HepG2 (cell line): ENCODE results near the gene TEX22. TPM values are rescaled to one million over a fixed set of nuclear protein-coding genes. Genes with fewer than 3 reads are reported as not detected.

Experiments used
- CBX1 ChIP-seq: IDR thresholded peaks from one replicate; pipeline ENCODE4 v1.6.1; 2016; ENCODE audit warnings: antibody characterized with exemption, low read depth
- DNMT3B ChIP-seq: conservative IDR thresholded peaks from 2 replicates; pipeline ENCODE4 v1.6.1; 2016; ENCODE audit warnings: missing biosample characterization, control low read depth
- MAFF ChIP-seq: IDR thresholded peaks from 2 replicates; pipeline ENCODE4 v1.6.1; 2011; ENCODE audit warnings: low read depth, low read length, improper control_type of control experiment
- NFIB ChIP-seq: sonication (generic); formaldehyde crosslinking; IDR thresholded peaks from 2 replicates; pipeline ENCODE4 v1.9.0; 2021; ENCODE audit warnings: missing genetic modification reagents, mild to moderate bottlenecking, borderline replicate concordance
- NFRKB ChIP-seq: fragments of 450-650 bp; IDR thresholded peaks from 2 replicates; pipeline ENCODE4 v1.6.1; 2017
- PHF5A ChIP-seq: IDR thresholded peaks from one replicate; pipeline ENCODE4 v1.6.1; 2018; ENCODE audit warnings: low read depth, missing genetic modification reagents; ENCODE audit not compliant: unreplicated experiment
- RERE ChIP-seq: IDR thresholded peaks from 2 replicates; pipeline ENCODE4 v1.6.1; 2016; ENCODE audit warnings: low read depth, missing genetic modification reagents, missing compliant biosample characterization
- SP2 ChIP-seq: sonication (generic); formaldehyde crosslinking; IDR thresholded peaks from 2 replicates; pipeline ENCODE4 v1.5.1; 2020; ENCODE audit warnings: mild to moderate bottlenecking, missing genetic modification reagents
- ZEB1 ChIP-seq: IDR thresholded peaks from 2 replicates; pipeline ENCODE4 v1.6.1; 2012; ENCODE audit warnings: mild to moderate bottlenecking, low read depth, inconsistent platforms; ENCODE audit not compliant: insufficient replicate concordance
- ZNF205 ChIP-seq: IDR thresholded peaks from 2 replicates; pipeline ENCODE4 v1.6.1; 2018; ENCODE audit warnings: missing biosample characterization, missing genetic modification reagents
- ZNF280B ChIP-seq: sonication (generic); formaldehyde crosslinking; IDR thresholded peaks from 2 replicates; pipeline ENCODE4 v1.5.0; 2020; ENCODE audit warnings: missing genetic modification reagents, mild to moderate bottlenecking, borderline replicate concordance
- ZNF3 ChIP-seq: IDR thresholded peaks from 2 replicates; pipeline ENCODE4 v1.7.0; 2017; ENCODE audit warnings: inconsistent platforms
- ZNF468 ChIP-seq: sonication (generic); formaldehyde crosslinking; IDR thresholded peaks from 2 replicates; pipeline ENCODE4 v1.8.0; 2022; ENCODE audit warnings: mild to moderate bottlenecking, moderate library complexity, missing genetic modification reagents
- ZNF549 ChIP-seq: sonication (generic); formaldehyde crosslinking; IDR thresholded peaks from 2 replicates; pipeline ENCODE4 v1.5.0; 2020; ENCODE audit warnings: missing genetic modification reagents
- ZNF557 ChIP-seq: sonication (generic); formaldehyde crosslinking; IDR thresholded peaks from 2 replicates; pipeline ENCODE4 v1.4.0; 2020; ENCODE audit warnings: missing genetic modification reagents
- ZNF7 ChIP-seq: IDR thresholded peaks from 2 replicates; pipeline ENCODE4 v1.6.1; 2016; ENCODE audit warnings: missing biosample characterization, missing genetic modification reagents
- ZSCAN21 ChIP-seq: sonication (generic); formaldehyde crosslinking; IDR thresholded peaks from 2 replicates; pipeline ENCODE4 v1.8.0; 2022; ENCODE audit warnings: mild to moderate bottlenecking, missing genetic modification reagents, moderate library complexity, borderline replicate concordance
- polyA plus RNA-seq, 8 experiments: library from polyadenylated mRNA; depleted of rRNA in 3 of 8; stranded (reverse) in 7 of 8; unstranded in 1 of 8; fragments of >200 nt; fragmentation: Illumina TruSeq in 4 of 8; extraction: Trizol in 4 of 8; gene quantifications; 2 replicates each; pipeline versions ENCODE4 v1.2.1 to v1.2.3, GENCODE V29; 2011 to 2016; ENCODE audit warnings: low read depth in 4 of 8, missing spikeins in 1 of 8, mixed read lengths in 1 of 8; ENCODE audit not compliant: insufficient read depth in 1 of 8
- total RNA-seq, 5 experiments: library from RNA; depleted of rRNA; stranded (reverse); fragments of >200 nt; fragmentation: Illumina TruSeq; extraction: Trizol; gene quantifications; 2 replicates each; pipeline ENCODE4 v1.2.3, GENCODE V29; 2016; ENCODE audit warnings: low read depth in 1 of 5
- TF ChIP-seq, protein P1 (sequence below): sonication (generic); formaldehyde crosslinking; IDR thresholded peaks from 2 replicates; pipeline ENCODE4 v1.4.0; 2020; ENCODE audit warnings: missing genetic modification reagents, borderline replicate concordance
- TF ChIP-seq, protein P2 (sequence below): sonication (generic); formaldehyde crosslinking; IDR thresholded peaks from 2 replicates; pipeline ENCODE4 v1.4.0; 2020; ENCODE audit warnings: missing genetic modification reagents; ENCODE audit errors: not compliant biosample characterization
- TF ChIP-seq, protein P3 (sequence below): IDR thresholded peaks from 2 replicates; pipeline ENCODE4 v1.6.1; 2016; ENCODE audit warnings: mild to moderate bottlenecking, missing biosample characterization, missing genetic modification reagents

The TEX22 gene
- total and polyA plus RNA-seq, 2 of the 13 experiments (the other 11 are each of a cell fraction or from before 2014, with no cell fraction given) = 0.07 to 0.27 TPM

GRCh38 chr14:105419195-105420091 lies 21.1 kb downstream of the TEX22 start, which contains the start of gene MTA1 (continued):
- TF ChIP-seq ZNF280B (CRISPR knock-in tag) (no peak; the same call in 1 of the 2 replicates), RERE (no peak), NFRKB (no peak), CBX1 (no peak), NFIB (no peak), ZNF549 (CRISPR knock-in tag) (no peak), ZNF7 (CRISPR knock-in tag) (no peak), ZNF468 (no peak), ZNF3 (CRISPR knock-in tag) (no peak), DNMT3B (CRISPR knock-in tag) (no peak), ZSCAN21 (CRISPR knock-in tag) (no peak; the same call in 1 of the 2 replicates), PHF5A (no peak), SP2 (CRISPR knock-in tag) (no peak), MAFF (no peak), ZEB1 (no peak), ZNF557 (no peak), ZNF205 (CRISPR knock-in tag) (0 out of 2 replicates have a peak, but pooled peaks have one; percentile 61)
- TF ChIP-seq, protein P1, sequence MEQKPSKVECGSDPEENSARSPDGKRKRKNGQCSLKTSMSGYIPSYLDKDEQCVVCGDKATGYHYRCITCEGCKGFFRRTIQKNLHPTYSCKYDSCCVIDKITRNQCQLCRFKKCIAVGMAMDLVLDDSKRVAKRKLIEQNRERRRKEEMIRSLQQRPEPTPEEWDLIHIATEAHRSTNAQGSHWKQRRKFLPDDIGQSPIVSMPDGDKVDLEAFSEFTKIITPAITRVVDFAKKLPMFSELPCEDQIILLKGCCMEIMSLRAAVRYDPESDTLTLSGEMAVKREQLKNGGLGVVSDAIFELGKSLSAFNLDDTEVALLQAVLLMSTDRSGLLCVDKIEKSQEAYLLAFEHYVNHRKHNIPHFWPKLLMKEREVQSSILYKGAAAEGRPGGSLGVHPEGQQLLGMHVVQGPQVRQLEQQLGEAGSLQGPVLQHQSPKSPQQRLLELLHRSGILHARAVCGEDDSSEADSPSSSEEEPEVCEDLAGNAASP (CRISPR knock-in tag) = 0 out of 2 replicates have a peak, but pooled peaks have one; percentile 8
- TF ChIP-seq, protein P2, sequence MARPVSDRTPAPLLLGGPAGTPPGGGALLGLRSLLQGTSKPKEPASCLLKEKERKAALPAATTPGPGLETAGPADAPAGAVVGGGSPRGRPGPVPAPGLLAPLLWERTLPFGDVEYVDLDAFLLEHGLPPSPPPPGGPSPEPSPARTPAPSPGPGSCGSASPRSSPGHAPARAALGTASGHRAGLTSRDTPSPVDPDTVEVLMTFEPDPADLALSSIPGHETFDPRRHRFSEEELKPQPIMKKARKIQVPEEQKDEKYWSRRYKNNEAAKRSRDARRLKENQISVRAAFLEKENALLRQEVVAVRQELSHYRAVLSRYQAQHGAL (CRISPR knock-in tag) = no peak
- TF ChIP-seq, protein P3, sequence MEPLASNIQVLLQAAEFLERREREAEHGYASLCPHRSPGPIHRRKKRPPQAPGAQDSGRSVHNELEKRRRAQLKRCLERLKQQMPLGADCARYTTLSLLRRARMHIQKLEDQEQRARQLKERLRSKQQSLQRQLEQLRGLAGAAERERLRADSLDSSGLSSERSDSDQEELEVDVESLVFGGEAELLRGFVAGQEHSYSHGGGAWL = peak; percentile 92; the same call in 1 of the 2 replicates
